Measurements from ENCODE around the gene PAX4. TPM values are rescaled to one million over a fixed set of nuclear protein-coding genes. Genes with fewer than 3 reads are reported as not detected.

PAX4 gene
- total RNA-seq, 1 donor from 2014 or later, result not detected

DNA sequence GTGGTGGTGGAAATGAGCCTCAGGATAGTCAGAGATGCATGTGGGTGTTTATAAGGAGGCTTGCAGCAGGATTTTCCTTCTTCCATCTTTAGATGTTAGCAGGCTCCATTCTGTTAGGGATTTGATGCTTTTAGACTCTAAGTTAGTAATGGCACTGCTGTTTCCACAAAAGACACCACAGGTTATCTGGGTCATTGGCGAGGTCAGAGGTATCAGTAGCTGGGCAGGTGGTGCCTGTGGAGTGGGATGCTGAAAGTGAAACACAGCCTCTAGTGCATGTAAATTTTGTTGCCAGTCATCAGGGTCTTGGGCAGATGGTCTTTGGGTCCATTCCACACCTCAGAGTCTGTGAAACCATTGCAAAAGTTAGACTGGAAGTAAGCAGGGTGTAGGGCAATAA, 833 bp upstream of the PAX4 start:
- FAIRE-seq, result no peak
- no peak for DNase-seq (ENCODE audit: low read depth)
- Histone ChIP-seq H3K9ac (ENCODE audit: low read length) (no peak overlapping the region), H4K20me1 (ENCODE audit: insufficient read depth, low read length) (no peaks in the 10 kb centered on the region), H3K36me3 (ENCODE audit: insufficient read depth, low read length) (no peaks in the 10 kb centered on the region), H3K4me2 (ENCODE audit: low read length) (no peak overlapping the region), H3K27ac (ENCODE audit: low read depth, low read length) (no peak overlapping the region), H3K4me1 (ENCODE audit: insufficient read depth, low read length) (no peaks in the 10 kb centered on the region), H3K4me3 (ENCODE audit: insufficient read depth, low read depth, low read length) (no peak overlapping the region), H2AFZ (ENCODE audit: low read depth, low read length) (no peak overlapping the region), H3K9me3 (ENCODE audit: insufficient read depth, low read depth, low read length) (no peaks in the 10 kb centered on the region), H3K27me3 (ENCODE audit: insufficient read depth, low read length) (peaks cover 65% of the 10 kb centered on the region), H3K79me2 (ENCODE audit: insufficient read depth, low read length) (no peaks in the 10 kb centered on the region)
- H3K4me3 Mint-ChIP-seq (ENCODE audit: unreplicated experiment), result no peak overlapping the region
- no peaks in the 10 kb centered on the region for H3K36me3 Mint-ChIP-seq (ENCODE audit: low read depth, unreplicated experiment)
- peaks cover 3% of the 10 kb centered on the region for H3K9me3 Mint-ChIP-seq (ENCODE audit: unreplicated experiment)
- peaks cover 71% of the 10 kb centered on the region for H3K27me3 Mint-ChIP-seq (ENCODE audit: low read depth, unreplicated experiment)
- H3K27ac Mint-ChIP-seq (ENCODE audit: unreplicated experiment), result no peak overlapping the region
- no peak for TF ChIP-seq EZH2 (IDR thresholded peaks at IDR 0.05; ENCODE audit: insufficient read depth, low read length)
- TF ChIP-seq, protein P1, sequence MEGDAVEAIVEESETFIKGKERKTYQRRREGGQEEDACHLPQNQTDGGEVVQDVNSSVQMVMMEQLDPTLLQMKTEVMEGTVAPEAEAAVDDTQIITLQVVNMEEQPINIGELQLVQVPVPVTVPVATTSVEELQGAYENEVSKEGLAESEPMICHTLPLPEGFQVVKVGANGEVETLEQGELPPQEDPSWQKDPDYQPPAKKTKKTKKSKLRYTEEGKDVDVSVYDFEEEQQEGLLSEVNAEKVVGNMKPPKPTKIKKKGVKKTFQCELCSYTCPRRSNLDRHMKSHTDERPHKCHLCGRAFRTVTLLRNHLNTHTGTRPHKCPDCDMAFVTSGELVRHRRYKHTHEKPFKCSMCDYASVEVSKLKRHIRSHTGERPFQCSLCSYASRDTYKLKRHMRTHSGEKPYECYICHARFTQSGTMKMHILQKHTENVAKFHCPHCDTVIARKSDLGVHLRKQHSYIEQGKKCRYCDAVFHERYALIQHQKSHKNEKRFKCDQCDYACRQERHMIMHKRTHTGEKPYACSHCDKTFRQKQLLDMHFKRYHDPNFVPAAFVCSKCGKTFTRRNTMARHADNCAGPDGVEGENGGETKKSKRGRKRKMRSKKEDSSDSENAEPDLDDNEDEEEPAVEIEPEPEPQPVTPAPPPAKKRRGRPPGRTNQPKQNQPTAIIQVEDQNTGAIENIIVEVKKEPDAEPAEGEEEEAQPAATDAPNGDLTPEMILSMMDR (IDR thresholded peaks at IDR 0.05; ENCODE audit: insufficient read depth, low read depth, low read length), result no peak
- peaks cover 10% of the 10 kb centered on the region for H3K4me1 Mint-ChIP-seq (ENCODE audit: low read depth, unreplicated experiment)

DNA sequence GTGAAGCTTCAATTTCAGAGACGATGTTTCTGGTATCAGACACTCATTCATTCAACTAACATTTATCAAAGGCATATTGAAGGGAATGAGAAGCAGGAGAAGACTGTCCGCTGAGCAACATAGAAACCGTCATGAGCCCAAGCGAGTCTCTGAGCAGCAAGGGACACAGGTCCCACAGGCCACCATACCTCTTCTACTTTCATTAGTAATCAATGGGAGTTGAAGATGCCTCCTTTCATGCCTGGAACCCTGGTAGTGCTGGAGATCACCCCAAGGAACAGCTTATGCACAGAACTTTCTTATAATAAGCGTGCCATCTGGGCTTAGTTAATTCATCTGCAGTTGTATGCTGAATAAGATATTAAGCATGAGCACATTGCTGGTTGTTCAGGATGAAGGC, 1.2 kb downstream of the PAX4 start:
- Mint-ChIP-seq H3K27ac (ENCODE audit: unreplicated experiment) (no peak overlapping the region), H3K27me3 (ENCODE audit: low read depth, unreplicated experiment) (peaks cover 86% of the 10 kb centered on the region), H3K4me1 (ENCODE audit: low read depth, unreplicated experiment) (peaks cover 10% of the 10 kb centered on the region), H3K9me3 (ENCODE audit: unreplicated experiment) (peaks cover 7% of the 10 kb centered on the region), H3K4me3 (ENCODE audit: unreplicated experiment) (no peak overlapping the region), H3K36me3 (ENCODE audit: low read depth, unreplicated experiment) (no peaks in the 10 kb centered on the region)
- DNase-seq (ENCODE audit: low read depth), result no peak
- Histone ChIP-seq H3K27ac (ENCODE audit: low read depth, low read length) (no peak overlapping the region), H3K9ac (ENCODE audit: low read length) (no peak overlapping the region), H3K27me3 (ENCODE audit: insufficient read depth, low read length) (peaks cover 57% of the 10 kb centered on the region), H3K4me1 (ENCODE audit: insufficient read depth, low read length) (no peaks in the 10 kb centered on the region), H3K9me3 (ENCODE audit: insufficient read depth, low read depth, low read length) (no peaks in the 10 kb centered on the region), H4K20me1 (ENCODE audit: insufficient read depth, low read length) (no peaks in the 10 kb centered on the region), H3K36me3 (ENCODE audit: insufficient read depth, low read length) (no peaks in the 10 kb centered on the region), H3K79me2 (ENCODE audit: insufficient read depth, low read length) (no peaks in the 10 kb centered on the region), H2AFZ (ENCODE audit: low read depth, low read length) (no peak overlapping the region), H3K4me3 (ENCODE audit: insufficient read depth, low read depth, low read length) (no peak overlapping the region), H3K4me2 (ENCODE audit: low read length) (no peak overlapping the region)
- no peak for FAIRE-seq
- TF ChIP-seq, protein P1 (IDR thresholded peaks at IDR 0.05; ENCODE audit: insufficient read depth, low read depth, low read length), result no peak
- no peak for TF ChIP-seq EZH2 (IDR thresholded peaks at IDR 0.05; ENCODE audit: insufficient read depth, low read length)

DNA sequence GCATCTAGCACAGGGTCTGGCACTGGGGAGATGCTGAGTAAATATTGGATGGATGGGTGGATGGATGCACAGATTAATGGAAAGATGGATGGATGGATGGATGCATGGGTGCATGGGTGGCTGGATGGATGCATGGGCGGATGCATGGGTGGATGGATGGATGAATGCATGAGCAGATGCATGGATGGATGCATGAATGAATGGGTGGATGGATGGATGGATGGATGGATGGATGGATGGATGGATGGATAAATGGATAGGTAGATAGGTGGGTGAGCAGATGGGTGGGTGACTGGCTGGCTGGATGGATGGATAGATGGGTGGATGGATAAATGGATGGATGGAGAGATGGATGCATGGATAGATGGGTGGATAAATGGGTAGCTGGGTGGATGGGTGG, 5.7 kb downstream of the PAX4 start:
- Histone ChIP-seq H3K27ac (ENCODE audit: low read depth, low read length) (no peak overlapping the region), H3K79me2 (ENCODE audit: insufficient read depth, low read length) (no peaks in the 10 kb centered on the region), H3K4me3 (ENCODE audit: insufficient read depth, low read depth, low read length) (no peak overlapping the region), H3K9me3 (ENCODE audit: insufficient read depth, low read depth, low read length) (no peaks in the 10 kb centered on the region), H3K9ac (ENCODE audit: low read length) (no peak overlapping the region), H3K36me3 (ENCODE audit: insufficient read depth, low read length) (no peaks in the 10 kb centered on the region), H3K4me1 (ENCODE audit: insufficient read depth, low read length) (no peaks in the 10 kb centered on the region), H3K27me3 (ENCODE audit: insufficient read depth, low read length) (peaks cover 20% of the 10 kb centered on the region), H3K4me2 (ENCODE audit: low read length) (no peak overlapping the region), H2AFZ (ENCODE audit: low read depth, low read length) (no peak overlapping the region), H4K20me1 (ENCODE audit: insufficient read depth, low read length) (no peaks in the 10 kb centered on the region)
- no peak for FAIRE-seq
- Mint-ChIP-seq H3K27me3 (ENCODE audit: low read depth, unreplicated experiment) (peaks cover 49% of the 10 kb centered on the region), H3K9me3 (ENCODE audit: unreplicated experiment) (peaks cover 11% of the 10 kb centered on the region), H3K4me1 (ENCODE audit: low read depth, unreplicated experiment) (no peaks in the 10 kb centered on the region), H3K36me3 (ENCODE audit: low read depth, unreplicated experiment) (no peaks in the 10 kb centered on the region), H3K4me3 (ENCODE audit: unreplicated experiment) (no peak overlapping the region), H3K27ac (ENCODE audit: unreplicated experiment) (no peak overlapping the region)
- no peak for TF ChIP-seq EZH2 (IDR thresholded peaks at IDR 0.05; ENCODE audit: insufficient read depth, low read length)
- TF ChIP-seq, protein P1 (IDR thresholded peaks at IDR 0.05; ENCODE audit: insufficient read depth, low read depth, low read length), result no peak
- DNase-seq (ENCODE audit: low read depth), result no peak
